Nephron (organoid): Measurements from ENCODE around the gene SLCO2A1.

Experiments
- H3K27ac Mint-ChIP-seq, 3 experiments: 2 replicates each; pipeline ENCODE4 v1.8.0; 2020; ENCODE audit warnings: mixed read lengths in 3 of 3, mild to moderate bottlenecking in 2 of 3, moderate library complexity in 1 of 3
- H3K27me3 Mint-ChIP-seq: 2 replicates; pipeline ENCODE4 v1.8.0; 2021; ENCODE audit warnings: low read depth, mild to moderate bottlenecking, moderate library complexity, mixed read lengths
- H3K36me3 Mint-ChIP-seq: 2 replicates; pipeline ENCODE4 v1.8.0; 2020; ENCODE audit warnings: low read depth, mixed read lengths
- H3K4me1 Mint-ChIP-seq: 2 replicates; pipeline ENCODE4 v1.8.0; 2020; ENCODE audit warnings: mixed read lengths
- H3K4me3 Mint-ChIP-seq, 3 experiments: 2 replicates each; pipeline ENCODE4 v1.8.0; 2020; ENCODE audit warnings: mild to moderate bottlenecking in 3 of 3, mixed read lengths in 3 of 3, moderate library complexity in 2 of 3
- H3K9me3 Mint-ChIP-seq: 2 replicates; pipeline ENCODE4 v1.8.0; 2020; ENCODE audit warnings: mixed read lengths
- CTCF ChIP-seq, 3 experiments: fragments of 200-600 bp; sonication (generic); IDR thresholded peaks; one replicate each; pipeline ENCODE4 v1.5.0; 2021; ENCODE audit warnings: antibody characterized with exemption in 3 of 3; ENCODE audit not compliant: unreplicated experiment in 3 of 3

The SLCO2A1 gene

GRCh38 chr3:133998691-133999241 is 31.0 kb downstream of the SLCO2A1 start:
- peaks cover 2% of the 10 kb centered on the region for H3K36me3 Mint-ChIP-seq
- H3K9me3 Mint-ChIP-seq: peaks cover 3% of the 10 kb centered on the region
- no peak for TF ChIP-seq CTCF (IDR thresholded peaks at IDR 0.05; ENCODE audit: unreplicated experiment in 3 of 3)
- peaks cover 12% of the 10 kb centered on the region for H3K27me3 Mint-ChIP-seq
- no peak overlapping the region for H3K27ac Mint-ChIP-seq
- H3K4me3 Mint-ChIP-seq: no peak overlapping the region
- peaks cover 42% of the 10 kb centered on the region for H3K4me1 Mint-ChIP-seq

GRCh38 chr3:133997871-133998635 is 31.7 kb downstream of the SLCO2A1 start:
- H3K9me3 Mint-ChIP-seq: no peaks in the 10 kb centered on the region
- peaks cover 45% of the 10 kb centered on the region for H3K4me1 Mint-ChIP-seq
- peaks cover 12% of the 10 kb centered on the region for H3K27me3 Mint-ChIP-seq
- H3K4me3 Mint-ChIP-seq: no peak overlapping the region
- no peak for TF ChIP-seq CTCF (IDR thresholded peaks at IDR 0.05; ENCODE audit: unreplicated experiment in 3 of 3)
- H3K36me3 Mint-ChIP-seq: no peaks in the 10 kb centered on the region
- H3K27ac Mint-ChIP-seq: no peak overlapping the region

DNA sequence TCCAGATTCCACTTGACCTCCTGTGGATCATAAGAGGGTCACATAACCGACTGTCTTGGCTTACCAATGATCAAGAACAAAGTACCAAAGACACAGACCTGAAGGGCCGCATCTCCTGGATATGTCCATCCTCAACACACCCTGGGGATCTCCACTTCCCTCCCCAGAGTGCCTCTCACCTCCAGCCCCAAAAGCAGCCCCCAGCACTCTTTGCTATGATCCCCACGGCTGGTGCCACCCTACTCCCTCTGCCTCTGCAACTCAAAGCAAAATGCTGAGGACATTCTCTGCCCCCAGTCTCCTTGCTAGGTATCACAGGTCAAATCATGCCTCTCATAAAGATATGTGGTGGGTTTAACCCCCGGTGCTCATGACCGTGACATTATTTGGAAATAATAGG is 32.7 kb downstream of the SLCO2A1 start:
- Mint-ChIP-seq H3K9me3 (no peaks in the 10 kb centered on the region), H3K27ac (no peak overlapping the region), H3K27me3 (peaks cover 12% of the 10 kb centered on the region), H3K4me1 (peaks cover 36% of the 10 kb centered on the region), H3K4me3 (no peak overlapping the region), H3K36me3 (no peaks in the 10 kb centered on the region)
- no peak for TF ChIP-seq CTCF (IDR thresholded peaks at IDR 0.05; ENCODE audit: unreplicated experiment in 3 of 3)

DNA sequence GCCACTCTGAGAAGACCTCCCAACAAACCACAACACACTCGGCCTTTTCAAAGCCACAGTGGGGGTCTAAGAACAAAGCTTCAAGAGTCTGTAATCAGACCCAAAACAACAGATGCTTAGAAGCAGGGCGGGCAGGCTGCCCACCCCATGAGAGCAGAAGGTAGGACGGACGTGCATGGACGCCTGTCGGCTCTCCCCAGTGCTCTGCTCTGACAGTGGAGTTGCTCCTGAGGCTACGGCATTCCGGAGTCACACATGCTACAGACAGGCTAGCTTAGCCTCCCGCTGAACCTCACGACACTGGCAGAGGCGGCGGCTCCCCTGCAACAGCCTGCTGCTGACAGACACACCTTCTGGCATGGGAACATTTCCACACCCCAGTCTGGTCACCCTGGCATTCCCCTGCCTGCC is 33.5 kb downstream of the SLCO2A1 start:
- Mint-ChIP-seq H3K36me3 (no peaks in the 10 kb centered on the region), H3K27ac (no peak overlapping the region), H3K27me3 (peaks cover 9% of the 10 kb centered on the region), H3K9me3 (no peaks in the 10 kb centered on the region), H3K4me3 (no peak overlapping the region), H3K4me1 (peaks cover 36% of the 10 kb centered on the region)
- no peak for TF ChIP-seq CTCF (IDR thresholded peaks at IDR 0.05; ENCODE audit: unreplicated experiment in 3 of 3)

- no peak for TF ChIP-seq CTCF (IDR thresholded peaks at IDR 0.05; ENCODE audit: unreplicated experiment in 3 of 3)
- peaks cover 9% of the 10 kb centered on the region for H3K27me3 Mint-ChIP-seq
Observed at GRCh38 chr3:133995264-133995663, 34.5 kb downstream of the SLCO2A1 start.

More at GRCh38 chr3:133995264-133995663, 34.5 kb downstream of the SLCO2A1 start:
- no peak overlapping the region for H3K27ac Mint-ChIP-seq
- H3K9me3 Mint-ChIP-seq: no peaks in the 10 kb centered on the region
- peaks cover 36% of the 10 kb centered on the region for H3K4me1 Mint-ChIP-seq
- H3K4me3 Mint-ChIP-seq: no peak overlapping the region
- H3K36me3 Mint-ChIP-seq: no peaks in the 10 kb centered on the region
